SU-DHL-6 (cell line): Measurements from ENCODE around the gene GOPC.

Experiments
- EZH2phosphoT487 ChIP-seq: fragments of 200-600 bp; sonication (generic), shearing (Covaris generic); conservative IDR thresholded peaks from 2 replicates; pipeline ENCODE4 v1.6.1; 2018; ENCODE audit warnings: mild to moderate bottlenecking, antibody characterized with exemption, low read length, moderate library complexity, mixed read lengths
- TF ChIP-seq, protein P1 (sequence below): fragments of 200-600 bp; sonication (generic); IDR thresholded peaks from one replicate; pipeline ENCODE4 v1.5.1; 2017; ENCODE audit warnings: antibody characterized with exemption, mild to moderate bottlenecking, low read length, moderate library complexity; ENCODE audit not compliant: insufficient read depth, poor library complexity, severe bottlenecking

DNA sequence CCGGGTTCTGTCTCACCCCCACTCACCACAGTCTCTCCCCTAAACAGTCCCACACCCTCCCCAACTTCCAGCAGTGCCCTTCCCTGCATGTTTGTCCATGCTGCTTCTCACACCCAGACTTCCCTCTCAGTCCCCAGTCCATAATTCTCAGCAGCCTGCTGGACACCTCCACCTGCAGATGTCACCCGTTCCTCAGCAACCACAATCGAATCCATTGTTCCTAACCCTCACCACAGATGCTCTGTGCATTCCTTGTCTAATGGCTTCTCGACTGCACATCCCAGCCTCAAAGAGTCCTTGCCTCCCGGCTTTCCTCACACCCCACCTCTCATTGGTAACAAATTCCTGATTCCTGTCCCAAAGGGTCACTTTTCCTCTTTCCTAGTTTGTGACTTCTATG lies 55.6 kb downstream of the GOPC start:
- TF ChIP-seq, protein P1, sequence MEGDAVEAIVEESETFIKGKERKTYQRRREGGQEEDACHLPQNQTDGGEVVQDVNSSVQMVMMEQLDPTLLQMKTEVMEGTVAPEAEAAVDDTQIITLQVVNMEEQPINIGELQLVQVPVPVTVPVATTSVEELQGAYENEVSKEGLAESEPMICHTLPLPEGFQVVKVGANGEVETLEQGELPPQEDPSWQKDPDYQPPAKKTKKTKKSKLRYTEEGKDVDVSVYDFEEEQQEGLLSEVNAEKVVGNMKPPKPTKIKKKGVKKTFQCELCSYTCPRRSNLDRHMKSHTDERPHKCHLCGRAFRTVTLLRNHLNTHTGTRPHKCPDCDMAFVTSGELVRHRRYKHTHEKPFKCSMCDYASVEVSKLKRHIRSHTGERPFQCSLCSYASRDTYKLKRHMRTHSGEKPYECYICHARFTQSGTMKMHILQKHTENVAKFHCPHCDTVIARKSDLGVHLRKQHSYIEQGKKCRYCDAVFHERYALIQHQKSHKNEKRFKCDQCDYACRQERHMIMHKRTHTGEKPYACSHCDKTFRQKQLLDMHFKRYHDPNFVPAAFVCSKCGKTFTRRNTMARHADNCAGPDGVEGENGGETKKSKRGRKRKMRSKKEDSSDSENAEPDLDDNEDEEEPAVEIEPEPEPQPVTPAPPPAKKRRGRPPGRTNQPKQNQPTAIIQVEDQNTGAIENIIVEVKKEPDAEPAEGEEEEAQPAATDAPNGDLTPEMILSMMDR, result no peak
- TF ChIP-seq EZH2phosphoT487, result no peak
